Activated effector memory CD4-positive, alpha-beta T cell treated with anti-CD3 and anti-CD28 coated beads, Interleukin-2, amount 50 U/mL, for 16 hours (primary cell): ENCODE measurements around the gene SCAPER.
A peak's percentile ranks its signal among the peaks of the same experiment; 100 is the strongest.
"Not testable (repeated sequence)": the region's sequence is repeated elsewhere in the genome, so short reads cannot be mapped to it uniquely, and the experiment has no call there.

ENCODE experiments used
- DNase-seq: peaks from one replicate; pipeline ENCODE4 v3.0.0-alpha.2; 2020

The SCAPER gene

DNA sequence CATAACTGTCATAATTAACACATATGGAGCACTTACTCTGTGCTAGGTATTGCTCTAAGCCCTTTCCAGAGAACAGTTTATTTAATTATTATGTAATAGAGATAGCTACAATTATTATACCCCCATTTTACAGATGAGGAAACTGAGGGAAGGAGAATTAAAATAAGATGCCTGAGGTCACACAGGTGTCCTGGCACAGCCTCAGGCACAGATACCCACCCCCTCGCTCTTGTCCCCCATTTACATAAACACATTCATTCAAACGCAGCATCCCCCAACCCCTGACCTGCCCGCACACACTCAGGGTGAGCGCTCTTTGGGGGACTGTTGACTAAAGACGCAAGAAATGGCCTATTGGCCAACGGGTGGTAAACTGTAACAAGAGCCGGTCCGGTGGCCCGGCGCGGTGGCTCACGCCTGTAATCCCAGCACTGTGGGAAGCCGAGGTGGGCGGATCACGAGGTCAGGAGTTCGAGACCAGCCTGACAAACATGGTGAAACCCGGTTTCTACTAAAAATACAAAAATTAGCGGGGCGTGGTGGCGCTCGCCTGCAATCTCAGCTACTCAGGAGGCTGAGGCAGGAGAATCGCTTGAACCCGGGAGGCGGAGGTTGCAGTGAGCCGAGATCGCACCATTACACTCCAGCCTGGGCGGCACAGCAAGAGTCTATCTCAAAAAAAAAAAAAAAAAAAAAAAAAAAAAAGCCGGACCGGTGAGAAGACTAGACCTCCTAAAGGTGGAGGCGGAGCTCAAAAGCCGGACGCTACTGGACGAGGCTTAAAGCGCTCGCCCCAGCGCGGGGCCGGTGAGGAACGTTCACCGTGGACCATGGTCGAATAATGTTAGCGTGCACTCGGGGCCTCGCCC is 570.5 kb downstream of the SCAPER start:
- DNase-seq = no peak

DNA sequence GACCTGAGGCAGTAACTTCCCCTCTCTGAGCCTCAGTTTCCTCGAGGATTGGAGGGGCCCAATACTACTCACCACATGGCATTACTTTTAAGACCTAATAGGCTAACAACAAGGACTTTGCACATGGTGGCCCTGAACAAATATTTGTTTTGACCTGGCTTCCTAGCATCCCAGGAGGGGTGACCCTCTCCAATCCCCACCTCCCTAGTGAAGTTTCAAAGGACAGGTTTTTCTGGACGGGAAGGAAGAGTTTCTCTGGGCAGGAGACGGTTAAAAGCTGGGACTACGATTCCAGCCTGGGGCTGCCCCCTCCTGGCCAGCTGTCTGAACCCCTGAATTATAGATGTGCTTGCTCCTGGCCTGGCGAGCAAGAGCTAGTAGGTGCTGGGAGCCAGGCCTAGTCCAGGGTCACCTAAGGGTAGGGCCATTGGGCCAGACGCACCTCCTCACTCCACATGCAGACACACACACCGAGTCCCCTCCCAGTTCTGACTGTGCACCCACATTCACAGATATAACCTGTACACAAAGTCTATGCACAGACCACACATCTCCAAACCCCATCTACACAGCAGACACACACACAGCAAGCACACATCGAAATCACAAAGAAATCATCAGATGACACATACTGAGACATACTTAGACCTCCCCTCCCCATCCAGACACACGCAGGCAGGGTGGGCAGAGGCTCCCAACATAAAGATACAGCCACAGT is 571.3 kb downstream of the SCAPER start:
- DNase-seq = no peak

DNA sequence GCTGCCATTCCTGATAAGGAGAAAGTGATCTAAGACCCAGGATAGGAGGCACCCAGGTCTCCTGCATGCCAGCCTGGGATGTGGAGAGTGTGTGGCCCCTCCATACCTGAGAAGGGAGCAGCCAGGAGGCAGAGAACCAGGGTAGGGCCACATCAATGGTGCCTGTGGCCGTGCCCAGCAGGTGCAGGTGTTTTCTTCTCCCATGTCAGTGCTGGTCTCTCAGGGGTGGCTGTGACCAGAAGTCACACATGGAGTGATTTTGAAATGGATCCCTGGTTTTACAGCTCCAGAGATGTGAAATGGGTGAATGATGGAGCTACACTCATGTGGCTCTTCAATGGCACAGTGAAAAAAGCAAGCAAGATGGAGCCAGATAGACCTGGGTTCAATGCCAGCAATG is 571.8 kb downstream of the SCAPER start:
- no peak for DNase-seq

DNA sequence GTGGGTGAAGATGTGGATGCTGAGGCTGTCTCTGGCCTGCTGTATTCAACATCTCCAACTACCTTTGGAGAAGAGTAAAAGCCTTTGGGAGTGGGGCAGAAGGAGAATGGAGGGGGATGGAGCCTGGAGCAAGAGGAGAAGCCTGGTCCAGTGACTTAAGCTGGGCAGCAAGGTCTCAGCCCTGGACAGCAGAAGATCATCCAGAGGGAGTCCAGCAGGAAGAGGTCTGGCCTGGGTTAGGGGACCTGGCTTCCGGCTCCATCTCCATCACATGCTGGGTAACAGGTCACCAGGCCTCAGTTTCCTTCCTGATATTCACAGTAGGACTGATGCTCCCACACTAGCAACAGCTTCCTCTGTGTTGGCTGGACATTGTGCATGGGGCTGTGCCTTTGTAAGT is 572.3 kb downstream of the SCAPER start:
- DNase-seq = no peak

DNA sequence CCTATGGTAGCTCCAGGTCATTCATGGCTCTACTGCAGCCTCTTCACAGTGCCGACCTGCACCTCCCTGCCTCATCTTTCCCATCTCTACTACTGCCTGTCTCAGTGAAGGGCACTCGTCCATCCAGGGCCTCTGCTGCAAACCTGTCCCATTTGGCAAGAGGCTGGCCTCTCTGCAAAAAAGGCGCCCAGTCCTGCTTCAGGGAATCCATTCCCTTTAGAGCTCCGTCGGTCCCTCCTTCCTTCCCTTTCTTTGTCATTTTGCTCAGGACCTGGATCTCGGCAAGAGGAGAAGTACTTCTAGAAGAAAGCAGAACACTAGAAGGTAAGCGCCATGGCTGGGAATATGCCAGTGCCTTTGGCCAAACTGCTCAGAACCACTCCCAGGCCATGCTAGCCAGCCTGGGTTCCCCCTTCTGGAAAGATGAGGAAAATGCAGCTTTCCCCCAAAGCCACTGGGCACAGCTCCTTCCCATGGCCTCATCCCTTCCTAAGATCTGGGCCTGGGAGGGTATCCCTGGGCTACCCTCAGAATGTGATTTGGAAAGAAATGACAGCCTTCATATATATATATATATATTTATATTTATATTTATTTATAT is 575.0 kb downstream of the SCAPER start:
- no peak for DNase-seq

DNA sequence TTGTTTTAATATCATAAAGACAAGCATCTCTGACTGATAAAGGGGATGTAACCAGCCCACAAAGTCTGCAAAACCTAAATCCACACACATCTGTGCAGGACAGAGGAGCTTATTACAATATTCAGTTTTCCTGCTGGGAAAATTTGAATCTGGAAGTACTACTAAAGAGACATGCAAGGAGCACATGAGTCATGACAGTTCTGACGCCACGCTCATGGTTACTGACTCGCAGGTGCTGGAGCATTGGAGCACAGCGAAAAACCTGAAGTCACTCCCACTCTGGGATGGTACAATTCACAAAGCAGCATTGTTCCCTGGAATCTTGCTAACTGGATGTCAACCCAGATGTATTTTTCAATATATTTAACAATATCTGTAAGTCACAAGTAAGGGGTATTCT is 576.2 kb downstream of the SCAPER start:
- no peak for DNase-seq

DNA sequence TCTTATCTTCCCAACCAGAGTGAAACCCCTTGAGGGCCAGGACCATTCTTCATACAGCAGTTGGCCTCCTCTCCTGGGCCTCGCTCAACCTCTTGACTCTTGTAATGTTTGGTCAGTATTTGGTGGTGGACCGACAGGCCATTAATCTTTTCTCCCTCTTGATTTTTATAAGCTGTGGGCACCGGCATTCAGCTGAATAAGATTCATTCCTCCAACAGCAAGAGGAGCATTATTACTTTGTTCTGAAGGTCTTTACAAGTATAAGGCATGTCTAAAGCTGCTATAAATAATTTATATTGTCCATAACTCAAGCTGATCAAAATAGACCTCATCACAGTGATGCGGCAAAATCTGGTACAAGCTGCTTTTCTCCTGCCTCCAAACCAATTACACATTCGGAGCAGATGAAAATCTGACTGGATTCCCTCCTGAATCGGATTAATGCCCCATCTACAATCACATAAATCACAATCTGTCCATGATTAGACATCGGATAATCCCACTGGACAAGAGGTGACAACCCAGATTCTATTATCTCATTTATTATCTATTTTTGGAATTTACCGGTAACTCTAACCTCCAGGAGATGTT is 576.9 kb downstream of the SCAPER start:
- DNase-seq = no peak

DNA sequence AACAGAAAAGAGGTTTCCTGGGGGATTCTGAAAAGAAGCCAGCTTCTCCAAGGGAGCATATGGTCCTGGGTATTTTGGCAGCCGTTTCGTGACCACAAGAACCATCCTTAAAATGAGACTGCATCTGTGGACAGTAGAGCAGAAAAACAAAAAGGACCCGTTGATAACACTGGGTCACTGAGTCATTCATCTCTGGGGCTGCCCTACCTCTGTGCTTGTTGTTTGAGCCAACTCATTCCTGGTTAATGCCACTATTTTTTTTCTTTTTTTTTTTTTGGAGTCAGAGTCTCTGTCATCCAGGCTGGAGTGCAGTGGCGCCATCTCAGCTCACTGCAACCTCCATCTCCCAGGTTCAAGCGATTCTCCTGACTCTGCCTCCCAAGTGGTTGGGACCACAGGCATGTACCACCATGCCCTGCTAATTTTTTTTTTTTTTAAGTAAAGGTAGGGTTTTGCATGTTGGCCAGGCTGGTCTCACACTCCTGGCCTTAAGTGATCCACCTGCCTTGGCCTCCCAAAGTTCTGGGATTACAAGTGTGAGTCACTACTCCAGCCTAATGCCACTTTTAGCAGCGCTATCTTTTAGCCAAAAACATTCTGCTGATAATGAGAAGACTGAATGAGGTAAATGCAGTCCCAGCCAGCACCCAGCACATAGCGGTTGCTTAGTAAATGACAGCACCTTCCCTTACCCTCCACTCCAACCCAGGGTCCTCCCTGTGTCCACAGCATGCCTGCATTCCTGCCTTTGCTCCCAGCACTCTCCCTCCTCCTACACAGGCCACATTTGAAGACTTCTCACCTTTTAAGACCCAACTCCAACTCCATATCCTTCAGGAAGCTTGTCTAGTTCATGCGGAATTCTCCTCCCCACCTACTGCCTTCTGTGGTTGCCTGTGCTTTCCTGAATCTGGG is 577.7 kb downstream of the SCAPER start:
- DNase-seq = no peak

DNA sequence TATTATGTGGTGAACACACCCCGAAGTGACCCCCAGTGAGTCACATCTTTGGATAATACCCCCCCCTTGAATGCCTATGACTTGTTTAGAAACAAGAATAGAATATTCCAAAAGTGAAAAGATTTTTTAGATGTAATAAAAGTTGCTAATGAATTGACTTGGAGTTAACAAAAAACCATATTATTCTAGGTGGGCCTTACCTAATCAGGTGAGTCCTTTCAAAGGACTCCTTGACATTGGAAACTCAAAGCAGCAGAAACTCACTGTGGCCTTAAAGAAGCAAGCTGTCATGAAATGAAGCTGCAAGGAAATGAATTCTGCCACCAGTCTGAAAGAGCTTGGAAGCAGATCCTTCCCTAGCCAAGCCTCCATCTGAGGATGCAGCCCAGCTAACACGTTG is 579.4 kb downstream of the SCAPER start:
- no peak for DNase-seq

DNA sequence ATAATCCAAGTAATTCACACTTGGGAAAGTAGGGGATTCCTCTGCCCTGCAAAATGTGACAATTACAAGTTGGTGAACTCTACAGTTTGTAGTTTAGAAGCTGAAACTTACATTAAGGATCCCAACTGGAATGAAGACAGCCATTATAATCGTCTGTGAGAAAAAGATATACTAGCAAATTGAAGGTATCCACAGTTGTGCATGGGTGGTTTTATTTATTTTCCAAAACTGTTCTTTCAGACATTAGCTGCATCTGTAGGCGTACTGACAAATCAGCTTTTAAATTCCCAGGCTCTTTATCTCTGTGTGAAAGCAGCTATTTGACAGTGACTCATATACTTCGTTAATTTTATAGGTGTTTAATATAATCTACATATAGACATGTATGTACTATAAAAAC is 581.1 kb downstream of the SCAPER start:
- DNase-seq = no peak

DNA sequence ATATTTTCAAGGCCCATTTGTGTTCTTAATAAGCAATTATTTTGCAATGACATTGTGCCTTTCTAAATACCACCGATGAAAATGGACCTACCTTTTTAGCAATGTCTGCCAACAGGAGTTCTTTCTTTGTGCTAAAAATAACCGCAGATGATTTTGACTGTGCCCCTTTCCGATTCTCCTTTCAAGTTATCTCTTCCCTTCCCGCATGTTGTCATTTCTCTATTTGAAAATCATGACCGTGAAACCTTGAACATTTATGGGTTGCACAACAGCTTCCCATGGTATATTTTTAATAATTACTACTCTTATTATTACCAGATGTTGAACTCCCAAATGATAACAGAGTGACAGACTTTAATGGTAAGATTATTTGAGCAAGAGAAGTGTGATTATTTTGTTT is 583.5 kb downstream of the SCAPER start:
- no peak for DNase-seq

DNA sequence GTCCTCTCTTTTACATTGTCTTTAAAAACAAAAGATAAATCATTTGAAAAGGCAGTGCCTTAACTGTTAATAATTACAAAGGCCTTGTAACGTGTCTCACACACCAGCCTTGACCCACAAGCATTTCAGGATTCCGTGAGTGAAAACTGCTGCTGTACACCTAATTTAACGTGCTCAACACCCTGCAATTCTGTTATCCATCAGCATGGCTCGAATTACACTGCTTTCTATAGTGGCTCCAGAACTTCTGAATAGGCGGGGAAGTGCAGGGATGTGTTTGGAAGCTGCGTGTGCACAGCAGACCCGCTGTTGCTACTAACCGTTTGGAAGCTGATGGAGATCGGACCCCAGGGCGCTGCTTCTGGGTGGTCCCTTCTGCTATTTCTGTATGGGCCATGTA is 584.0 kb downstream of the SCAPER start:
- DNase-seq = no peak

DNA sequence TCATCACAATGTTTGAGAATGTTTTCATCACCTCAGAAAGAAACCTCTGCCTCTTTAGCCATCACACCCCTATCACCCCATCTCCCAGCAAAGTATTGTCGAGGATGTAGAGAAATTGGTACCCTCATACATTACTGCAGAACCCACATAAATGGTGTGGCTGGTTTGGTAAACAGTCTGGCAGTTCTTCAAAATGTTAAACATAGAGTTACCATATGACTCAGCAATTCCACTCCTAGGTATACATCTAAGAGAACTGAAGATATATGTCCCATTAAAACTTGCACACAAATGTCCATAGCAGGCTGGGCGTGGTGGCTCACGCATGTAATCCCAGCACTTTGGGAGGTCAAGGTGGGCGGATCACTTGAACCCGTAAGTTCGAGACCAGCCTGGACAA is 585.1 kb downstream of the SCAPER start:
- no peak for DNase-seq

DNA sequence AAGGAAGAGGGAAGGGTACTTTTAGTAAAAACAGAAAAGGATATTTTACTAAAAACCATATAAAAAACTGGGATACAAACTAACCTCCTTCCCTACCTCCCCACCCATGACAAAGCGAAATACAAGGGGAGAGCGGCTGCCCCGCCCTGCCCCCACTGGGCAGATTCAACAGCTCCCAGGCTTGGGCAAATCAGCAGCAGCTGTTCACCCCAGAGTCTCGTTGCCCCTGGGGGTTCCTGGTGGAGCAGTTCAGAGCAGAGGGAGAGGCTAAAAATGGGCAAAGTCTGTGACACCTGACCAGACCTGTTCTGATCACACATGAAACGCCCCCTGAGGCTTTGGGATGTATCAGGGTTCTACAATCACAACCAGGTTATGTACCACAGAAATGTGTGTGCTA is 591.4 kb downstream of the SCAPER start:
- DNase-seq = no peak

DNA sequence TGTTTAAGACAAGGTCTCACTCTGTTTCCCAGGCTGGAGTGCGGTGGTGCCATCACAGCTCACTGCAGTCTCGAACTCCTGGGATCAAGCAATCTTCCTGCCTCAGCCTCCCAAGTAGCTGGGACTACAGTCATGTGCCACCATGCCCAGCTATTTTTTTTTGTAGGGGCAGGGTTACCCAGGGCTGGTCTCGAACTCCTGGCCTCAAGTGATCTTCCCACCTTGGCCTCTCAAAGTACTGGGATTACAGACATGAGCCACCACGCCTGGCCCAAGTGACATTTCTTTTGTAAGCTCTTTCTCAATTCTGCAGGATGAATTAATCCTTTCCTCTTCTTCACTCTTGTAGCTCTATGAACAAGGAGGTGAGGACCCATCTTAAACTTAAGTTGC is 592.0 kb downstream of the SCAPER start:
- DNase-seq = not testable (repeated sequence)

DNA sequence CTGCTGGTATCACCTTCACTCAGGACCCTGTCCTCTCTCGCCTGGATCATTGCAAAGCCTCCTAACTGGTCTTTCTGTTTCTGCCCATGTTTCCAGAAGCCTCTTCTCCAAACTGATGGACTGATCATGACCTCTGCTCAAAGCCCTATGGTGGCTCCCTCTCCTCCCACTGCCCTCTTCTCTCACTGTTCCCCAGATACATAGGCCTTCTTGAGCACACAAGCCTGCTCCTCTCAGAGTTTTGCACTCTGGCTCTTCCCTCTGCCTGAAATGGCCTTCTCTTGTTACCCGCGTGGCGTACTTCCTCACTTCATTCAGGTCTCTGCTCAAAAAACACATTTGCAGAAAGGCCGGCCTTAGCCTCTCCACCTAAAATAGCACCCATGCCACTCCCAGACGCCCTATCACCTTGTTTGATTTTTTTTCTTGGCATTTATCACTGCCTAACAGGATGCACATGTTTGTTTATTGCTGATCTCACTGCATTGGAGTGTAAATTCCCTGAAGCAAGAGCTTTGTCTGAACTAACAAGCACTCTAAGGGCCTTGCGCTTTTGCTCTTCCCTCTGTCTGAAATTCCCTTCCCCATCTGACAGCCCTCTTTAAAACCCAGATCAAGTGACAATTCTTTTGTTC is 592.5 kb downstream of the SCAPER start:
- no peak for DNase-seq

DNA sequence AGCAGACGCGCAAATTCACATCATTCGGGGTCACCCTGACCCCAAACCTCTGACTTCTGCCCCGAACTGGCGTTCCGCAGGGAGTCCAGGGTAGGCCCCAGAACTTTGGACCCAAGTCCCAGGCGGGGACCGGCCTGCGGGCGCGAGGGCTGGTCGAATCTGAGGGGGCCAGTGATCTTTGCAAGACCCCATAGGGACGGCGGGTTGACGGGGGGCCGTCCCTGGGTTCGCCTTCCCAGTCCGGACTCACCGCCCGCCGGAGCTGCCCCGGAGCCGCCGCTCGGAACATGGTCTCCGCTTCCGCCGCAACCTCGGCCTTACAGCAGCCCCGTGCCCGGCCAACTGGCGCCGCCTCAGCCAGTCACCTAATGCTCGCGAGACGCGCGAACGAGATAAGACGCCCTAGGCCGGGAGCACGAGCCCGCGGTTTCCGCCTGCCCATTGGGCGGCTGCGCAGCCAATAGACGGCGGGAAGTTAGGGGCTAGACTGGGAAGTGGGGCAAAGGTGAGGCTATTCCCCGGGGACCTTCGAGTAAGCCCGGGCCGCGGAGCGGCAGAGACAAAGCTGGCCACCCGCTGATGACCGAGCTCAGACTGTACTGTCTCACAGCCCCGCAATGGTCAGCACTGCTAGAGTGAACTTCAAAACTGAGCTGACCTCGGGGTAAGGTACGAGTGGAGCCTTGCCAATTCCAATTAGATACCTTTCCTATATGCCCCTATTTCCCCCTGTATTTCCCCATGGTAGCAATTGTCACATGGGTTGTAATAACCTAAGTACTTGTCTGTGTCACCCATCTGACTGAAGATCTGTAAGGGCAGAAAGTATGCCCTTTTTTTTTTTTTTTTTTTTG is 593.8 kb downstream of the SCAPER start, which contains the start of gene ETFA:
TSS of gene ETFA (minus strand) at position 370 of the 854 bp plus-strand sequence. CDS start at position 289, 81 bp downstream.
- DNase-seq = peak; percentile 95

DNA sequence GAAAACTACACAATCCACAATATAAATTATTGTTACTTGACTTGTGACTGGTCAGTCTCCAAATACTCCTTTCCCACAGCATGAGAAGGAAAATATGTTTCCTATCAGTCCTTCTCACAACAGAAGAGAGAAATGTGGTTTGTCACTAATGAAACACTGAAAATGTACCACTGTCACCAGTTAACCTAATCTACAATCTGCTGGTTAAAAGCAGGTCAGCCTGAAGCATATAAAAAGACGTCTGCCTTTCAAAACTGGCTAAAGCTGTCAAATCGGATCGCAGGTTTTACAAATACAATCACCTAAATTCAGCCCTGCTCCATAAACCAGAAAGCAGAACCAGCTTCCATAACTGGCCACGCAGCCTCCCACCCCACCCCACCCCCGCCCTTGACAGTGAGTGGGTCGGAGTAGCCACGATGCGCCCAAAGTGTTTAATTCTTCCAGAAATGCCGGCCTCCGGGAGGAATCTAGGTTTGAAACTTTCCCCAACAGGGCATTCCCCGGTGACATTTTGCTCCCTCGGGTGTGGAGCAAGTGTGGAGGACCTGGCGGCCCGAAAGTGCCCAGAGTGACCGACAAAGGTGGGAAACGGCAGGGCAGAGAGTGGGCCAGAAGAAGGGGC is 594.6 kb downstream of the SCAPER start:
- peak; percentile 68 for DNase-seq

DNA sequence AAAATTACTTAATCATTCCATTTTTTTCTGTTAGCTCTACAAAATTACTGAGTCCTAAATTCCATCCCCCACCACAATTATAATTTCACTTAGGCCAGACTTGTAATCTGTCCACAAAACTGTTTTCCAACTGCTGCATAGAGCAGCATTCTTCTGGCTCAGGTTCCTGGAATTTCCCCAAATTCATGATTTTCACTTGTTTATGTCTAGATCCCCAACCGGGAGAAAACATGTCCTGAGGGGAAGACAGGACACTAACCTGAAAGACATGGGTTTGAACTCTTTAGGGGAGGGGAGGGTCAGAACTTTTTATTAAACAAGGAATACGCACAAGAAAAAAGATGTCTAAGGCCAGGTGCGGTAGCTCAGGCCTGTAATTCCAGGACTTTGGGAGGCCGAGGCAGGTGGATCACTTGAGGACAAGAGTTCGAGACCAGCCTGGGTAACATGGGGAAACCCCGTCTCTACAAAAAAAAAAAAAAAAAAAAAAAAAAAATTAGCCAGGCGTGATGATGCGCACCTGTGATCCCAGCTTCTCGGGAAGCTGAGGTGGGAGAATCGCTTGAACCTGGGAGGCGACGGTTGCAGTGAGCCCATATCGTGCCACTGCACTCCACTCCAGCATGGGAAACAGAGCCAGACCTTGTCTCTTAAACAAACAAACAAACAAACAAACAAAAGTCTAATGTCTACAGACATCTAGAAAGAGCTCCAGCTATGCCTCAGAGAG is 595.4 kb downstream of the SCAPER start:
- no peak for DNase-seq

DNA sequence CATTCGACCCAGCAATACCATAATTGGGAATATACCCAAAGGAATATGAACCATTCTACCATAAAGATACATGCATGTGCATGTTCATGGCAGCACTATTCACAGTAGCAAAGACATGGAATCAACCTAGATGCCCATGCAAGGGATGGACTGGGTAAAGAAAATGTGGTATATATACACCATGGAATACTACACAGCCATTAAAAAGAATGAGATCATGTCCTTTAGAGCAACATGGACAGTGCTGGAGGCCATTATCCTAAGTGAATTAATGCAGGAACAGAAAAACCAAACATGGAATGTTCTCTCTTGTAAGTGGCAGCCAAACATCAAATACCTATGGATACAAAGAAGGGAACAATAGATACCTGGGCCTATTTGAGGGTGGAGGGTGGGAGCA is 601.2 kb downstream of the SCAPER start:
- DNase-seq = no peak
